ENCODE measurements around the gene IGF1R. TPM values are rescaled to one million over a fixed set of nuclear protein-coding genes. Genes with fewer than 3 reads are reported as not detected.

Gene IGF1R
- total RNA-seq, 1 donor from 2014 or later = 131 TPM

DNA sequence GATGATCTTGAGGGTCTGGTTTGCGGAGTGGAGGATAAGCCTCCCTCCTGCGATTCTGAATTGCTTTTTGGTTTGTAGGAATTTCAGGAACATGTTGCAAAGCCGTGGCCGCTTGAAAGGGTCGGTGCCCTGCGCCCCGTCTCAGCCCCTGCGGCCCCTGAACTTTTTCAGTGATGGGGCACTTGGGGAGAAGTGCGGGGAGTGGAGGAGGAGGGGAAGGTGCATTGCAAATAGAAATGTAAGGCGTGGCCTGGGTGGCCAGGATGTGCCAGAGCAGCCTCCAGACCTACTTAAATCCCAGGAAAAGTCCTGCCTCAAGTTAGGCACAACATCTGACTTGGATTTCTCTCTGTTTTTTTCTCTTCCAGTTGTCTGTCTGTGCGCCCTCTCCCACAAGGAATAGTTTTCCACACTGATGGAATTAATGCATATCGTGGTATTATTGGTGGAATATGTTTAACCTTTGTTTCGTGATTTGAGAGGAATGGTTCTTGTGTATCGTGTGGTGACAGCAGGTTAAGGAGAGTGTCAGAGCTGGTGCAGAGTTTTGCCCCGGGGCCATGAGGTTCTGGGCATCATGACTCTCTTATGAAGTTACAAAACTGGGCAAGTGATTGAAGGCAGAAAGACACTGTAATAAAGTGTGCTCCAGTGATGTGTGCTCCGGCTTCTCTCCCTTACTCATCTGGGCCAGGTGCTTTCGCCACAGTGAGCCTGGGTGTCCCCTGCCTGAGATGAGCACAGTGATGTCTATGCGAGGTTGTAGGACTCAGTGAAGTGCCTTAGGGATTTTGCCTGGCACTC is 205.5 kb downstream of the IGF1R start:
- DNase-seq (ENCODE audit: low spot score) = no peak
- peak overlapping the region; percentile 93 for H3K4me3 Mint-ChIP-seq (ENCODE audit: unreplicated experiment)
- no peak for TF ChIP-seq CTCF (IDR thresholded peaks at IDR 0.05; ENCODE audit: unreplicated experiment)
- no peaks in the 10 kb centered on the region for H3K9me3 Mint-ChIP-seq (ENCODE audit: unreplicated experiment)
- H3K27ac Mint-ChIP-seq (ENCODE audit: unreplicated experiment) = peak overlapping the region; percentile 84
- H3K36me3 Mint-ChIP-seq (ENCODE audit: low read depth, unreplicated experiment) = no peaks in the 10 kb centered on the region
- peaks cover 21% of the 10 kb centered on the region for H3K27me3 Mint-ChIP-seq (ENCODE audit: unreplicated experiment)
- H3K4me1 Mint-ChIP-seq (ENCODE audit: unreplicated experiment) = peaks cover 55% of the 10 kb centered on the region

GRCh38 chr15:98854496-98854895 is 206.2 kb downstream of the IGF1R start:
- no peak for TF ChIP-seq CTCF (IDR thresholded peaks at IDR 0.05; ENCODE audit: unreplicated experiment)
- Mint-ChIP-seq H3K27ac (ENCODE audit: unreplicated experiment) (no peak overlapping the region), H3K9me3 (ENCODE audit: unreplicated experiment) (no peaks in the 10 kb centered on the region), H3K27me3 (ENCODE audit: unreplicated experiment) (peaks cover 21% of the 10 kb centered on the region), H3K4me3 (ENCODE audit: unreplicated experiment) (no peak overlapping the region), H3K4me1 (ENCODE audit: unreplicated experiment) (peaks cover 55% of the 10 kb centered on the region), H3K36me3 (ENCODE audit: low read depth, unreplicated experiment) (no peaks in the 10 kb centered on the region)
- no peak for DNase-seq (ENCODE audit: low spot score)

DNA sequence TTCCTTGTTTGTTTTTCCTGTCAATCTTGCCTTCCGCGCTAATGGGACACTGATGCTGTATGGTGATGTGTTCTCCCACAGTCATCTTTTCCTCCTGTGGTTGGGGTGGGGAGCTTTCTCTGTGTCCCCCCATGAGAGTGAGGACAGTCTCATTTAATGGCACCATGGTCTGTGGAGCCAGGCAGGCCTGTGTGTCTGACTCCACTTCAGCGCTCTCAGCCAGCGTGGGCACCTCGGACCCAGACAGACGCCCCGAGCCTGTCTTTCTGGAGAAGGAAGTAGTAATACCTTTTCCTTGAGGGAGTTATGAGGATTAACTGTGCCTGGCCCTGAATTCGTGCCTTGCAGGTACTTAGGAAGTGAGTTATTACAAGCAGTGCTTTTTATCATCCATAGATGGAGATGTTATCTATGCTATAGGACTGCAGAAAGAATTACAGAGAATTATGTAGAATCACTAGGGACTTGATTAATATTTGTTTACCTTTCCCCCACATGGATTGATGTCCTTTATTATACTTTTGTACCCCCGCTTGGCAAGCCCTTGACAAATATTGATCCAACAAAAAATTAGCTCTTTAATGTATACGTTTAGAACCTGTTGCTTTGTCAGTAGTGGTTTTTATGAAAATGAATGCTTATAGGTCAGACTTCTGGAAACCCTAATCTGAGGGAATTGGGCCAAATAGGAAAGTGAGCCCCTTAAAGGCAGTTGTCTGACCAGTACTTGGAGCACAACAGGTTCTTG is 206.9 kb downstream of the IGF1R start:
- no peak for TF ChIP-seq CTCF (IDR thresholded peaks at IDR 0.05; ENCODE audit: unreplicated experiment)
- H3K4me3 Mint-ChIP-seq (ENCODE audit: unreplicated experiment) = no peak overlapping the region
- no peaks in the 10 kb centered on the region for H3K36me3 Mint-ChIP-seq (ENCODE audit: low read depth, unreplicated experiment)
- H3K9me3 Mint-ChIP-seq (ENCODE audit: unreplicated experiment) = no peaks in the 10 kb centered on the region
- peaks cover 21% of the 10 kb centered on the region for H3K27me3 Mint-ChIP-seq (ENCODE audit: unreplicated experiment)
- DNase-seq (ENCODE audit: low spot score) = no peak
- no peak overlapping the region for H3K27ac Mint-ChIP-seq (ENCODE audit: unreplicated experiment)
- H3K4me1 Mint-ChIP-seq (ENCODE audit: unreplicated experiment) = peaks cover 51% of the 10 kb centered on the region

- Mint-ChIP-seq H3K9me3 (ENCODE audit: unreplicated experiment) (no peaks in the 10 kb centered on the region), H3K27me3 (ENCODE audit: unreplicated experiment) (peaks cover 17% of the 10 kb centered on the region), H3K4me3 (ENCODE audit: unreplicated experiment) (no peak overlapping the region), H3K27ac (ENCODE audit: unreplicated experiment) (no peak overlapping the region), H3K36me3 (ENCODE audit: low read depth, unreplicated experiment) (no peaks in the 10 kb centered on the region), H3K4me1 (ENCODE audit: unreplicated experiment) (peaks cover 48% of the 10 kb centered on the region)
- no peak for TF ChIP-seq CTCF (IDR thresholded peaks at IDR 0.05; ENCODE audit: unreplicated experiment)
- no peak for DNase-seq (ENCODE audit: low spot score)
Measured at GRCh38 chr15:98855815-98856531, 207.6 kb downstream of the IGF1R start.

Data from endothelial cell (in vitro differentiated cells).